ENCODE measurements around the gene PTPRN2. TPM values are rescaled to one million over a fixed set of nuclear protein-coding genes. Genes with fewer than 3 reads are reported as not detected.

The PTPRN2 gene
- total RNA-seq, 2 experiments from 2014 or later: 0.70 TPM; not detected in 1

GRCh38 chr7:157707983-157708918, 879.4 kb downstream of the PTPRN2 start:
- BruUV-seq (replicated peaks): no TSS peak
- H3K4me2 ChIP-seq (ENCODE audit: low read length): no peak overlapping the region

GRCh38 chr7:157704365-157704764, 883.3 kb downstream of the PTPRN2 start:
- no peaks in the 10 kb centered on the region for H3K36me3 ChIP-seq (ENCODE audit: insufficient read depth, low read length)
- H3K9me3 ChIP-seq (ENCODE audit: low read length): no peaks in the 10 kb centered on the region
- no peak for TF ChIP-seq CTCF (conservative IDR thresholded peaks at IDR 0.05; ENCODE audit: low read length)
- TF ChIP-seq EZH2phosphoT487 (IDR thresholded peaks at IDR 0.05; ENCODE audit: borderline replicate concordance, low read depth, low read length): no peak
- ChIA-PET CTCF (ENCODE audit: unreplicated experiment) (no interaction called here), POLR2A (no interaction called here)
- no TSS peak for BruUV-seq (replicated peaks)
- intact Hi-C loops (cut with micrococcal nuclease; ENCODE audit: unreplicated experiment): no loop called here
- H3K27ac ChIP-seq (ENCODE audit: low read depth, low read length, poor library complexity, severe bottlenecking): no peak overlapping the region
- DNase-seq (ENCODE audit: low spot score): no peak
- no peak overlapping the region for H3K4me2 ChIP-seq (ENCODE audit: low read length)
- H2AFZ ChIP-seq (ENCODE audit: low read length): no peak overlapping the region
- H3K4me1 ChIP-seq (ENCODE audit: insufficient read depth, low read length, poor library complexity, severe bottlenecking): no peaks in the 10 kb centered on the region
- H3K79me2 ChIP-seq (ENCODE audit: insufficient read depth, low read depth, low read length): no peaks in the 10 kb centered on the region
- no peaks in the 10 kb centered on the region for H4K20me1 ChIP-seq (ENCODE audit: insufficient read depth, low read length)
- H3K4me3 ChIP-seq (ENCODE audit: low read depth, low read length, poor library complexity, severe bottlenecking): no peak overlapping the region
- H3K9me2 ChIP-seq (ENCODE audit: insufficient read depth, low read length): no peaks in the 10 kb centered on the region

More at GRCh38 chr7:157707983-157708918, 879.4 kb downstream of the PTPRN2 start:
- Histone ChIP-seq H3K9me2 (ENCODE audit: insufficient read depth, low read length) (no peaks in the 10 kb centered on the region), H3K9me3 (ENCODE audit: low read length) (no peaks in the 10 kb centered on the region), H3K36me3 (ENCODE audit: insufficient read depth, low read length) (no peaks in the 10 kb centered on the region), H3K79me2 (ENCODE audit: insufficient read depth, low read depth, low read length) (no peaks in the 10 kb centered on the region), H2AFZ (ENCODE audit: low read length) (no peak overlapping the region), H4K20me1 (ENCODE audit: insufficient read depth, low read length) (no peaks in the 10 kb centered on the region), H3K4me3 (ENCODE audit: low read depth, low read length, poor library complexity, severe bottlenecking) (no peak overlapping the region), H3K4me1 (ENCODE audit: insufficient read depth, low read length, poor library complexity, severe bottlenecking) (no peaks in the 10 kb centered on the region), H3K27ac (ENCODE audit: low read depth, low read length, poor library complexity, severe bottlenecking) (no peak overlapping the region)
- DNase-seq (ENCODE audit: low spot score): no peak
- ChIA-PET POLR2A (no interaction called here), CTCF (ENCODE audit: unreplicated experiment) (no interaction called here)
- TF ChIP-seq EZH2phosphoT487 (IDR thresholded peaks at IDR 0.05; ENCODE audit: borderline replicate concordance, low read depth, low read length) (no peak), CTCF (conservative IDR thresholded peaks at IDR 0.05; ENCODE audit: low read length) (no peak)
- intact Hi-C loops (cut with micrococcal nuclease; ENCODE audit: unreplicated experiment): no loop called here

Measured in OCI-LY7 (cell line).